Measurements from ENCODE around the gene GOLGA6L7.

GRCh38 chr15:28892789-28893610 is 44.6 kb upstream of the GOLGA6L7 start:
- TF ChIP-seq POLR2A (IDR thresholded peaks at IDR 0.05) = no peak
- no peak for TF ChIP-seq EP300 (IDR thresholded peaks at IDR 0.05)

Measured in ovary (tissue), 1 donor.